ENCODE results near the gene TMEM200A. TPM values are rescaled to one million over a fixed set of nuclear protein-coding genes. Genes with fewer than 3 reads are reported as not detected.

Gene TMEM200A
- polyA plus RNA-seq, 12 donors = 13.3 to 25.6 (median 22.6) TPM; not detected in 1

DNA sequence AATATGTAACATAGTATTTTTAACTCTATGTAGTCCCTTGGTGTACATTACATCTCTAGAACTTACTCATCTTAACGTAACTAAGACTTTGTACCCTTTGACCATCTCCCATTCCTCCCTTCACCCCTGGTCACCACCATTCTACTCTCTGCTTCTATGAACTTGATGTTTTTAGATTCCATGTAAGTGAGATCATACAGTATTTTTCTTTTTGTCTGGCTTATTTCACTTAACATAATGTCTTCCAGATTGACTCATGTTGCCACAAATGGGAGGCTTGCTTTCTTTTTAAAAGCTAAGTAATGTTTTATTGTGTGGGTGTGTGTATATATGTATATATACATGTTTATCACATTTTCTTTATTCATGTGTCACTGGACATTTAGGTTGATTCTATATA lies 55.8 kb downstream of the TMEM200A start:
- DNase-seq = no peak

DNA sequence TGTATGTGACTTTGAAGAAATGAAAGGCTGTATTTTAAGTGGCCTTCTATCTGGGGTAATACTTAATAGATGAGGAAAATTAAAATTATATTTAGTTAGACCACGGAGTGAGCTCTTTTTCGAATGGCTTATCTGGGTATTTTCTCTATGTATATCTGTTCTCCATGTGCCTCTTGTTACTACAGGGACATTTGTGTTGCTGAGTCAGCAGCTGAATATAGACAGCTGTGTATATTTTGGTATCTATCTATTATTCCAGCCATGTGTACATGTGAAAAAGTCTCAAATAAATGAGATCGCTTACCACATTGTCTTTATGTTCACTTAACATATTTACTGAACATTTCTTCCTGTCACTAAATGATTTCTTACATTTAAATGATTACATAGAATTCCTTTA lies 57.2 kb downstream of the TMEM200A start:
- no peak for DNase-seq

DNA sequence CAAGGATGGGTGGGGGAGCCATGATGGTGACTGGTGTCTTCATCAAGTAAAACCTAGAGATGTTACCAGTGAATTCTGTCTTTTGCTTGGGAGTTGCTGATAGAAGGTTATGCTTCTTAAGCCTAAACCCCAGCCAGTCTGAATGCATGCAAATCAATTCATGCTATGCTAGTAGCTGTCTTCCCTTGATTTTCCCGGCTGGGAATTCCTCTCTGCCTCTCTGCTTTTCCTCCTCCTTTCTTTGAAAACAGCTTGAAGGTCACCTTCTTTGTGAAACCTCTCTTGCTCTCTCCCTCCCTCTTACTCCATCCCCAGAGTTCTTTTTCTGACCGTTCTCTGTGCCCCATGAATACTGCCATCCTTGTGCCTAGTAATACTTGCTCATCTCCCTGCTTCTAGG lies 58.9 kb downstream of the TMEM200A start:
- no peak for DNase-seq

DNA sequence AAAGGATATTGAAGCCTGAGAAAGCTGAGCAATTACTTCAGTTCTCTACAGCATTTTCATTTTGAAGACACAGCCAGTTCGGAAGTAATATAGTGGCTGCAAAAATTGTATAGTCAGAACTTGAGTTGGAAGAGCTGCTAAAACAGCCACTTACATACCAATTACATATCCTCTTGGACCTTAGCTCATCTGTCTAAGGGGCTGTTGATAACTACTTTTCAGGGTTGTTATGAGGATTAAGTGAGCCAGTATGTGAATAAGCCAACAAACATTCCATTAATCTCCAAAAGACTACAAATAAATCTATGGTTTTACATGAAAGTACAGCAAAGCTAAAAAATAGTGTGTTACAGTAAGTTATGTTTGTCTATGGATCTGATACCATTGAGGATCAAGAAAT lies 59.7 kb downstream of the TMEM200A start:
- DNase-seq = no peak

DNA sequence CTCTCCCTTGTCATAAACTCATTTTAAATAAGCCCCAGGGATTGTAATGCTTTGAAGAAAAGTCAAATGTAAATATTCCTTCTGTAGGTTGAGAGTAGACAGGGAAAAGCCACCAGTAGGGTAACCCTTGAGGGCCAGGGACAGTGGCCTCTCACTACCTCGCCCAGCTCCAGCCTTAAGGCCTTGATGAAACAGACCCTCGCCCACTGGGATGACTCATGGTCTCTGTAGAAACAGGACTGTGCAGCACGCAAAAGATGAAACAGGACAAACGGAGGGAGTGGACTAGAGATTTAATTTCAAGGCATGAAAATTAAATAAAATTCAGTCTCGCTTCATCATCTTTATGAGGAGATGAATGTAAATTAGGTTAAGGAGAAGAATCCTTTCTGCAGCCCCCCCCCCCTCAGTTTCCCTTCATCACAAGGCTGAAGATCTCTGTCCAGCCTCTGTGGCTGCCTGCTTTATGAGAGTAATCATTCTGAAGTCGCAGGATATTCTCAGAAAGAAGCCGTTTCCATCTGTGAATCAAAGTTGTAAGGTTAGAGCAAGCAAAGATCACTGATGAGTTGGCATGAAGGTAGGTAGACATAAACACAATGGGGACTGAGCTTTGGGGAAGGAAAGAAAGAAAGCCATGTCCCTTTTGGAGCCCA lies 60.4 kb downstream of the TMEM200A start:
- DNase-seq = no peak

DNA sequence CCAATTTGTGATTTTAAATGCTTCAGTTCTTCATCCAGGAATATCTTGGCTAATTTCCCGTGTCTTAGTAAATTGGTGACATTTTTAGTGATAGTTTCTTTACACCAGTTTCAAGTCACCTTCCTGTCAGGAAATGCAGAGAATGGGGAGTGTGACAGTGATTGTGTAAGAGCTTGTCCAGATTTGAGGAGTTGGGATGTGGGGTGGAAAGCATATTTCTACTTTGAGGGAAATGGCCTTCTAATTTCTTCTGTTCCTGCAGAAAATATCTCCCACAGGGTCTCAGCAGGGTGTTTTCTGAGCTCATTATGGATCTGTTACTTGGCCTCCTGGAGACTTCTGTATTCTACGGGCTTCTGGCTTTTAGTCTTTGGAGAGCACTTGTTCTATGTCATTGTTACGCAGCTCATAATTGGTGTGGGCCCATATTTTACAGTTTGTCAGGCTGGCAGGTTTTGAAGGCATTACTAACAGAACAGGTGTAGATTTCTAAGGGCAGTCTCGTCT lies 65.6 kb downstream of the TMEM200A start:
- no peak for DNase-seq

DNA sequence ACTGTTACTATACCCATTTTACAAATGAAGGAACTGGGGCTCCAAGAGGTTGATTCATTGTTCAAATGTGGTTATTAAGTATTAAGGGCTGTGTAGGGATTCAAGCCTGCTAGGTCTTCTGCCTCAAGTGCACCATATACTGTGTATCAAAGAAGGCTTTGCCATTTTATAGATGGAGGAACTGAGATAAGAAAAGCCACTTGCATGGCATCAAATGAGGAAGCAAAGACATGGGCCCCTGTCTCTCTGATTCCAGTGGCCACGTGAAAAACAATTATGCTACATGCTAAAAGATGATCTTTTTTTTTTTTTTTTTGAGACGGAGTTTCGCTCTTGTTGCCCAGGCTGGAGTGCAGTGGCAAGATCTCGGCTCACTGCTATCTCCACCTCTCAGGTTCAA lies 67.0 kb downstream of the TMEM200A start:
- DNase-seq = no peak

DNA sequence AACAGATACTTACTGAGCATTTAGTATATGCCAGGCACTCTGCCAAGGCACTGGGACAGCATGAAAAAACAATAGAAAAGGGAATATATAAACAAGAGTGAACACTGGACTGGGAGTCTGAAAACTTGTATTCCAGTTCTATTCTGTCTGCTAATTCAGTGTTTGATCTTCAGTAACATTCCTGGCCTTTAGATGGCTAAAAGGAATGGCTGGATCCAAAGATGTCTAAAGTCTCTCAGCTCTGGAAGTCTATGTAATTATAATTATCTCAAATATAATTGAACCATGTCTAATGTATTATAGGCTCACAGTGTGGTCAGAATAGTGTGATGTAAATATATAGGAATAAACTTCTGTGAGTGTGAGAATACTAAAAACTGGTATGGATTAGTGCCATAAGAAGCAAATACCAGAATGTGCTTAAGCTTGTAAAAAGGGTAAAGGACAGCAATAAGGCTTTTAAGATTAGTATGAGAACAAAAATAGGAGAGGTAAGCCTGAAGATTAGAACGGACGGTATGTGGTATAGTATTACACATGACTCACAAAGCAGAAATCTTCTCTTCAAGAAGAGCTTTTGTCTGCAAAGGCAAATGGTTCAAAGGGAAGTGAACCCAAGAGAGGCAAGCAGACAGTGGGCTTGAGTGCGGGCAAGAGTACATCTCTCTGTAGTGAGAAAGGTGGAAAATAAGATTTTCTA lies 68.5 kb downstream of the TMEM200A start:
- DNase-seq = no peak

DNA sequence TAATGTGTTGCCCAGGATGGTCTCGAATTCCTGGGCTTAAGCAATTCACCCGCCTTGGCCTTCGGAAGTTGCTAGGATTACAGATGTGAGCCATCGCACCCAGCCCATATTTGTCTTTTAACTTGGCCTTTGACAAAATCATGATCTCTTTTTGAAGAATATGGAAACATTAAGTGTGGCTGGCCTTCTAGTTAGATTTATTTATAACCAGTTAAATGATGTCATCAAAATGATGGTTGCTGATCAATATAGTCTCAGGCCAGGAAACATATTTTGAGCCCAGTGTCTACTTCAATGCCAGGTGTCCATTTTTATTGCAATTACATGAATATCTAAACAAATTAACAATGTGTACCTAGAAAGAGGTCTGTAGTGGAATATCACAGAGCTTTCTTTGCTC lies 69.4 kb downstream of the TMEM200A start:
- no peak for DNase-seq

DNA sequence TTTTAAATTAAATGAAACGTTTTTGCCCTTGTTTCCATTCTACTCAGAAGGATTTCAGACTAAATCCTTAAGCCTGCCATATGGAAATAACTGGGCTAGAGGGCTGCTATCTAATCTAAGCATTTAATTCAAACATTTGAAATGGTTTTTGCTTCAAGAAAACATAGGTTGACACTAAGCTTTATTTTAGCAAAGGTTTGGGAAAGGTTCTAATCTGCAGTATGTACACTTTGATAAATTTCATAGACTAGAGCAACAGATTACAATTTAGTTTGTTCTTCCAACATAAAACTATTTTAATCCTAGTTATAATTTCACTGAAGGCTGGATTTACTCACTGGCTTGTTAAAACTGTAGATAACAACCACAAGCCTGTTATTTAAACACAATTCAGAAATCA lies 72.1 kb downstream of the TMEM200A start:
- DNase-seq = no peak

DNA sequence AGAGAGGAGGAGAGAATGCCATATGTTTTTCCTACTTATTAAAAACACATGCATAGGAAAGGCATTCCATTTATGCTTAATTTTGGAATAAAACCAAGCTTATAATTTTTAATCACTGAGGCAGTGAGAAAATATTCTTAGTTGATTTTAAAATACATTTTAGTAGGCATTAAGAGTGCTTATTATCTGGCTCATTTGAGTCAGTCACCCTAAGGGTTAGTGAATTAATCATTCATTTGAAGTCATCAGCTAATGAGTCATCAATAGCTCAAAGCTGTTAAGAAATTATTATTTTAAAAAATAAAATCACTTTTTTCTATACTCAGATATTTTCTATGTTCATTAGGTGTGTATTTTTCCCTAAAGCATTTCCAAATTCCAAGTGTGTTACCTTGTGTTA lies 81.6 kb downstream of the TMEM200A start:
- no peak for DNase-seq

DNA sequence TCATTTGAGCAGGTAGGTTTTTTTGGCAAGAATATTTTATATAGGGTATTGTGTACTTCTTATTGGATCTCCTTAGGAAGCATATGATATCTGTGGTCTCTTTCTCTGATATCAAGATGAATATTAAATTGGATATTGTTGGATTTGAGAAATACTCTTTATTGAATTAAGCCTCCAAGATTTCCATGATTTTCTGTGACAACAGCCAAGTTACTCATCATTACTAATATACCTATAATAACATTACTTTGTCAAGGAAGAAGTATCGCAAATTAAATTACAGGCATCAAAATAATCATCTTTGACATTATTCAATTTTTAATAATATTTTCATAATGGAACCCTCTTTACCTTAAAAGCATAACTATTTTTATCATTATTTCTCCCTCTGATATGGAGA lies 86.5 kb downstream of the TMEM200A start:
- DNase-seq = no peak

DNA sequence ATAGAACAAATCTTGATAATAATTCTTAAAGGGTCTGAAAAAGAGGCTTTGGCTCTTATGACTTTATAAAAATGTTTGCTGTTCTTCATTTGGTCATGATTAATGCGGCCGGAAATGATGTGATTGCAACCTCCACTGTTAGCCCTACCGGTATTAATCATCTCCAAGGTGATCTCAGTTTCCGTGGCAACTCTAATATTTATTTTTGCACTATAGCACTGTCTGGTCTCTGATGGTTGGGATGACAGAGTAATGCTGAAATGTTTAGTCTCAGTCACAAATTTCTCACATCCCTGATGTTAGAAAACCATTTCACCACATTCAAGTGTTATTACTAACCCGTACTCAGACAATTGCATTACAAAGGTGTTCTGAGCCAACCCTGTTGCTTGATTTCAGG lies 87.4 kb downstream of the TMEM200A start:
- no peak for DNase-seq

DNA sequence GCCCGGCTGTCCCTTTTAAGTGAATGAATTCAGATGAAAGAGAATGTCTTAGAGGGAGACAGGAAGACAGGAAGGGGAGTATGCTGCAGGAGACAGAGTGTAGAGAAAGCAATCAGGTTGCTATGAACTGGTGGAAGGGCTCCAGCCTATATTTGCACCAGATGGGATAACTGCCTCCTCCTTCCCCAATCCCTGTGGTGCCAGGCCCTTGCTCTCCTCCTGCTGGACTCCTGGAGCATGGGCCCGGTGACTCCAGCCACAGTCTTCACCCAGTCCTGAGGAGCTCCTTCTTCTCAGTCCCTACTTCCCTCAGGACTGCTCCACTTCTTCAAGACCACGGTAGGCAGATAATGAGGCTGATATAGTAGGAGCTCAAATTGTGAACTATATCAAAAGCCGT lies 91.8 kb downstream of the TMEM200A start:
- no peak for DNase-seq

DNA sequence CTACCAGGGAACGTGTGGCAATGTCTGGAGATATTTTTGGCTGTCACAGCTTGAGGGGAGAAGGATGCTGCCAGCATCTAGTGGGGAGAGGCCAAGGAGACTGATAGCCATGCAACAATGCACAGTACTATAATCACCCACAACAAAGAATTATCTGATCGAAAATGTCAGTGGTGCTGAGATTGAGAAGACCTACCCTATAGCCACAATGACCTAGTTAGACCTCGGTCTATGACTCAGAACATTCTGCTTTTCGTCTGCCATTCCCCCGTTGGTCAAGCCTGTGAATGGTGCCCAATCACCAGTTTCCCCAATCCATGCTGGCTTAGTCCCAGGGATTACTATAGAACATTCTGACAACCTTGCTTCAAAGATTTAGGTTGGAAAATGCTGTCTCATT lies 93.5 kb downstream of the TMEM200A start:
- no peak for DNase-seq

DNA sequence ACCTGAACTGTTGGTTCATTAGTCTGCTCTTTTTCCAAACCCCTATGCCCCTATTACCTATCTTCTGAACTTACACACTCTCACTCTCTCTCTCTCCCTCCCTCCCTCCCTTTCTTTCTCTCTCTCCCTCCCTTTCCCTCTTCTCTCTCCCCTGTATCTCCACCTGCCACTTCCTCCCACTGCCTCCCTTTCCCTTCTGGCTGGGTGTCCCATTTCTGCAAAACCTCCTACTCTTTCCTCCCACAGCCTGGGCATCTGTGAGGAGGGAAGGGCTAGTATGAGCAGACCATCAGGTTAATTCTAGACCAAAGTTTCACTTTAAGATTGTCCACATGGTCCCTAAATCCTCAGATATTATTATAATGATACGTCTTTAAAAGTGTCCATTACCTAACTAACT lies 95.1 kb downstream of the TMEM200A start:
- DNase-seq = no peak

DNA sequence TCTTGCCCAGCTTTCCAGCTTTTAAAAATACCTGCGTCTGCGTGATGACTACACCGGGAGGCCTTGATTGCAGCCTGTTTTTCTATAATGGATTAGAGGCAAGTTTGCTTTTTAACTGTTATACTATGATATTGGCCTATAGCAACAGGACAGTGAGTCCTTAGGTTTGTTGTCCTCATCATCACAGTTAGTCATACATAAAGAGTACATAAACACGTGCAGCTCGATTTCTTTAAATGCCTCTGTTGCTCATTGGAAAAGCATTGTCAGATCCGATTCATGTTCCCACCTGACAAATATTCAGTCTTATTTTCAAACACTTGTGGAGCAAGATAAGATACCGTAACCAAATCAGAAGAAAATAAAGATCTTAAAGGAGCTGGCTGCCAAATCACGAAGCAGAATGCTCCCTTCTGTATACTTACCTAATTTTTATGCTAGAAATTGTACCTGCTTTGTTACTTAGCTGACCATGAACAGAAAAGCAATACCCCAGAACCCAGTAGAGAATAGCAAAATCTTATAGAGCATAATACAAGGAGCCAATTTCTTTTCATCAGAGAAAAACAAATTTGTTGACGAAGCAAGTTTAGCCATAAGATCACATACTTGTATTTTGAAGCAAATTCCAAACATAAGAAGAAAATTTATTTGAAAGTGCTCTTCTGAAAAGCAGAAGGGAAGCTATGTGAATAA lies 100.4 kb downstream of the TMEM200A start:
- no peak for DNase-seq

DNA sequence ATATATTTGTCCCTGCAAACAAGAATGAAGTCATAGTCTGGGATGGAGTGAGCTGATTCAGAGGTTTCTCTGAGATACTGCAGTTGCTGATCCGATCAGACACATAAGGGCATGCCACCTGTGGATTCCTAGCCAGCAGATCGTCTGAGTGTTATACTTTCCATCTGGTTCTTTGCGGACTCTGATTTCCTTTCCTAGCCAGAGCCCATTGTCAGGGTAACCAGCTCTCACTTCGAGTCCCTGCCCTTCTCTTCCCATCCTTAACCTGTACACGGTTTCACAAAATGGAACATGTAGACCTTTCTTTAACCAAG lies 100.9 kb downstream of the TMEM200A start:
- no peak for DNase-seq

DNA sequence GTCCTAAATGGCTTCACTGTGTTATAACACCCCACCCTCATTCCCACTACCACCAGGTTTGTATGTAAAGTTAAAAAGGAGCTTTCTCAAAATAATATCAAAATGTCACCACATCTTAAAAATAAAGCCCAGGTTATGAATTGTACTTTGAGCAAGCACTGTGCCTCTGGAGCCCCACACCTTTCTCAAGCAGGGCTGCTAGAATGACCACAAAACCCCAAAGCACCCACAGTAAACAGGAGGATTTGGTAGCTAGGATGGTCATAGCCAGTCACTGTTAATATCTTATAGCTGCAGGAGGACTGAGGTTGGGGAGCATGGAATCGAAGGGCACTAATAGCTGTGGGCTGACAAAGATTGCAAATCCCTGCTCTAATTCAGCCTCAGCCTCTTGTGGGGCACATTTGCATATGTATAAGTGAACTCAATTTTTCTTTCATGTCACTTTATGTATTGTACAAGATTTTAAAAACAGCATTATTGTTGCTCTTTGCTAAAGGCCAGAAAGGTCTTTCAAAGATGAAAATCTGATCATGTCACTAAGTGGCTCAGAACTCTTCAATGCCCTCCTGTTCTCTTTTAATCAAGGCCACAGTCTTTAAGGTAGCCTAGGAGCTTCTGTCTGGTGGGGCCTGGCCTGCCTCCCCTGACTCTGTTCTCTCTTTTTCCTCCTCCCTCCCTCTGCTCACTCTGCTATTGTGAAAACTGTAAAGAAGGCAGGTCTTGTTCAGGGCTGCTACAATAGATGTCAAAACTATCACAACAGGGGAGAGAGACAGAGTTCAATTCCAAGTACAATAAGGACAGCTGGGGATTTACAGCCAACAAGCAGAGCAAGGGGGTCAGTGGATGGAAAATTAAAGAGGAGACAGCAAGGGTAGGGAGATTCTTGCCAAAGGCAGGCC lies 101.6 kb downstream of the TMEM200A start:
- DNase-seq = no peak

DNA sequence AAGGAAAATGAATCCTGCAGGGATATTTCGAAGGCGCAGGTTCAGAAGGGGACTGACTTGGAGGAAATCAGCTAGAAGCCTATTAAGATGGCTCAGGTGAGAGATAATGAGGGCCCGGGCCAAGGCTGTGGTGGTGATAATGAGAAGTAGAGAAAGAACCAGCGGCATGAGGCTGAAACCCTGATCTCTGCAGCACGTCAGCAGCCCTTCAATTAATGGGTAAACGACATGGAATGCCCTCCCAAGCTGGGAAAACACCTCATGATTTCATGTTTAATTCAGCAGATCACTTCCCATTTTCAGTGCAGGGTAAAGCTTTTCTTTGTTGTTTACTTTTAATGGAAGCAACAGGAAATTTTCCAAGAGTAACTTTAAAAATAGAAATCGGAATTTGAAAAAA lies 104.9 kb downstream of the TMEM200A start:
- no peak for DNase-seq

DNA sequence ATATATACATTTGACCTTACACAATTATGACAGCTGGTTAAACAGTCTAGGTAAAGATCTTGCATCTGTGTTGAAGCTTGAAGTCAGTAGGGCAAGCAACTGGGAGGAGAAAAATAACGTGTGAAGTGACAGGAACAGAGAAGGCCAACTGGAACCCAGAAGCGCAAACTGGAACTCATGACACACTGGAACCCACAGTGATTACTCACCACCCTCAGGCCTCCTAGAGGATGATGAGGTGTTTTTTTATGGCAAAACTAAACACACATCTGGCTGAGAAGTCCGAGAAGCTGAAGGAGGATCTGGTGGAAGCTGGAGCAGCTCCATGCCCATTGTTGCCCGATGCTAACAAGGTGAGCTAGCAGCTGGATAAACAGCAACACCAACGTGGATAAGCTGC lies 108.1 kb downstream of the TMEM200A start:
- DNase-seq = no peak

All from muscle of arm (tissue), 12 donors.